Neural crest cell (in vitro differentiated cells): ENCODE measurements around the gene HS3ST4. TPM values are rescaled to one million over a fixed set of nuclear protein-coding genes. Genes with fewer than 3 reads are reported as not detected.
A peak's percentile ranks its signal among the peaks of the same experiment; 100 is the strongest.

Experiments used
- DNase-seq: peaks from one replicate; pipeline ENCODE4 v3.0.0; 2021; ENCODE audit warnings: low read depth, mixed read lengths, low spot score
- H3K27ac Mint-ChIP-seq: one replicate; pipeline ENCODE4 v1.8.0; 2021; ENCODE audit warnings: mild to moderate bottlenecking, mixed read lengths; ENCODE audit not compliant: unreplicated experiment
- H3K27me3 Mint-ChIP-seq: 2 replicates; pipeline ENCODE4 v1.8.0; 2021; ENCODE audit warnings: low read depth, mild to moderate bottlenecking, mixed read lengths
- H3K36me3 Mint-ChIP-seq: 2 replicates; pipeline ENCODE4 v1.8.0; 2021; ENCODE audit warnings: low read depth, mild to moderate bottlenecking, mixed read lengths
- H3K4me1 Mint-ChIP-seq: 2 replicates; pipeline ENCODE4 v1.8.0; 2021; ENCODE audit warnings: mixed read lengths
- H3K4me3 Mint-ChIP-seq: one replicate; pipeline ENCODE4 v1.8.0; 2021; ENCODE audit warnings: mild to moderate bottlenecking, mixed read lengths
- H3K9me3 Mint-ChIP-seq: 2 replicates; pipeline ENCODE4 v1.8.0; 2021; ENCODE audit warnings: mixed read lengths
- CTCF ChIP-seq: fragments of 200-600 bp; sonication (generic); conservative IDR thresholded peaks from 2 replicates; pipeline ENCODE4 v1.5.0; 2021; ENCODE audit warnings: antibody characterized with exemption, mild to moderate bottlenecking
- total RNA-seq: library from RNA; stranded (reverse); gene quantifications from 2 replicates; pipeline ENCODE4 v1.2.1, GENCODE V29; 2021

HS3ST4 gene
- total RNA-seq, 1 donor from 2014 or later, result 1.1 TPM

GRCh38 chr16:25828510-25828909, 136.8 kb downstream of the HS3ST4 start:
- Mint-ChIP-seq H3K4me3 (no peak overlapping the region), H3K4me1 (no peaks in the 10 kb centered on the region), H3K36me3 (peaks cover 10% of the 10 kb centered on the region), H3K9me3 (peaks cover 8% of the 10 kb centered on the region), H3K27me3 (no peaks in the 10 kb centered on the region), H3K27ac (no peak overlapping the region)
- TF ChIP-seq CTCF, result no peak
- no peak for DNase-seq

- no peak for DNase-seq
- Mint-ChIP-seq H3K27ac (no peak overlapping the region), H3K36me3 (peaks cover 8% of the 10 kb centered on the region), H3K27me3 (no peaks in the 10 kb centered on the region), H3K4me3 (no peak overlapping the region), H3K4me1 (peaks cover 4% of the 10 kb centered on the region), H3K9me3 (peaks cover 2% of the 10 kb centered on the region)
- TF ChIP-seq CTCF, result no peak
These were observed 140.5 kb downstream of the HS3ST4 start for GRCh38 chr16:25832291-25832690.

- Mint-ChIP-seq H3K4me1 (peaks cover 15% of the 10 kb centered on the region), H3K27me3 (no peaks in the 10 kb centered on the region), H3K36me3 (peaks cover 2% of the 10 kb centered on the region), H3K27ac (no peak overlapping the region), H3K9me3 (no peaks in the 10 kb centered on the region), H3K4me3 (no peak overlapping the region)
- DNase-seq, result no peak
- no peak for TF ChIP-seq CTCF
These were observed 142.3 kb downstream of the HS3ST4 start for GRCh38 chr16:25834101-25834500.

- Mint-ChIP-seq H3K27me3 (no peaks in the 10 kb centered on the region), H3K4me1 (peaks cover 21% of the 10 kb centered on the region), H3K36me3 (peaks cover 1% of the 10 kb centered on the region), H3K4me3 (no peak overlapping the region), H3K27ac (no peak overlapping the region), H3K9me3 (no peaks in the 10 kb centered on the region)
- DNase-seq, result no peak
- TF ChIP-seq CTCF, result no peak
These were observed 143.4 kb downstream of the HS3ST4 start for GRCh38 chr16:25835126-25835525.

GRCh38 chr16:25838724-25839186, 147.0 kb downstream of the HS3ST4 start:
- peak overlapping the region; percentile 66 for H3K4me3 Mint-ChIP-seq
- H3K4me1 Mint-ChIP-seq, result peaks cover 21% of the 10 kb centered on the region
- H3K9me3 Mint-ChIP-seq, result no peaks in the 10 kb centered on the region
- peak; percentile 31 for DNase-seq
- no peak overlapping the region for H3K27ac Mint-ChIP-seq
- no peaks in the 10 kb centered on the region for H3K36me3 Mint-ChIP-seq
- no peaks in the 10 kb centered on the region for H3K27me3 Mint-ChIP-seq
- TF ChIP-seq CTCF, result peak; percentile 87

GRCh38 chr16:25841761-25842160, 150.0 kb downstream of the HS3ST4 start:
- H3K4me1 Mint-ChIP-seq, result peaks cover 22% of the 10 kb centered on the region
- no peak overlapping the region for H3K4me3 Mint-ChIP-seq
- H3K36me3 Mint-ChIP-seq, result no peaks in the 10 kb centered on the region
- no peaks in the 10 kb centered on the region for H3K9me3 Mint-ChIP-seq
- DNase-seq, result no peak
- no peak for TF ChIP-seq CTCF
- H3K27ac Mint-ChIP-seq, result no peak overlapping the region
- H3K27me3 Mint-ChIP-seq, result no peaks in the 10 kb centered on the region
